K562 treated with DMSO at 1 percent for 24 hours (cell line): Measurements from ENCODE around the gene ZNF772. TPM values are rescaled to one million over a fixed set of nuclear protein-coding genes. Genes with fewer than 3 reads are reported as not detected.

Experiments used
- total RNA-seq: library from RNA; unstranded; fragments of 300-600 nt; gene quantifications from 2 replicates; pipeline ENCODE4 v1.2.3, GENCODE V29; 2022; ENCODE audit warnings: low read depth; ENCODE audit not compliant: insufficient read depth

ZNF772 gene
- total RNA-seq: 0.54 and 0.86 TPM in 2 replicates

GRCh38 chr19:57477191-57478008 lies at the start of gene ZNF772:
ZNF772 (minus strand) TSS chr19:57477566; CDS start chr19:57477309, 257 bp downstream.

GRCh38 chr19:57499680-57500395 lies 22.5 kb upstream of the ZNF772 start, which contains the start of gene ZNF773:
ZNF773 (plus strand) TSS chr19:57499938; CDS start chr19:57500081, 143 bp downstream.

GRCh38 chr19:57487477-57488298 lies 10.3 kb upstream of the ZNF772 start, which contains the start of gene ZNF419:
ZNF419 (plus strand) TSS chr19:57487750; CDS start chr19:57487951, 201 bp downstream.

GRCh38 chr19:57435062-57435978 lies 42.0 kb downstream of the ZNF772 start, which contains the start of gene ZNF749:
ZNF749 (plus strand) TSS chr19:57435325; CDS start chr19:57435579, 254 bp downstream.

Other genes with a start within 250 kb of the ZNF772 start
- 7.7 and 10.2 TPM in 2 replicates for gene AURKC, start 246.5 kb downstream of the ZNF772 start, total RNA-seq
- gene ZNF805, start 236.9 kb downstream of the ZNF772 start, total RNA-seq: 1.8 and 2.1 TPM in 2 replicates
- gene ZNF460, start 197.1 kb downstream of the ZNF772 start, total RNA-seq: 0.79 and 1.2 TPM in 2 replicates
- gene ZNF543, start 157.1 kb downstream of the ZNF772 start, total RNA-seq: 1.2 and 1.3 TPM in 2 replicates
- 3.1 and 3.2 TPM in 2 replicates for gene ZNF304, start 126.3 kb downstream of the ZNF772 start, total RNA-seq
- gene TRAPPC2B, start 114.0 kb downstream of the ZNF772 start, total RNA-seq: 4.4 and 4.8 TPM in 2 replicates
- gene ZNF547, start 114.0 kb downstream of the ZNF772 start, total RNA-seq: 0.42 TPM in 1 of 2 replicates, not detected in the other
- gene ZNF548, start 87.7 kb downstream of the ZNF772 start, total RNA-seq: 3.2 and 3.4 TPM in 2 replicates
- 2.0 and 2.2 TPM in 2 replicates for gene ZNF17, start 66.4 kb downstream of the ZNF772 start, total RNA-seq
- 8.3 and 8.7 TPM in 2 replicates for gene ZNF749, start 42.2 kb downstream of the ZNF772 start, total RNA-seq
- gene VN1R1, start 20.4 kb downstream of the ZNF772 start, total RNA-seq: not detected in 2 replicates
- gene ZNF419, start 10.2 kb upstream of the ZNF772 start, total RNA-seq: 0.81 and 2.7 TPM in 2 replicates
- 0.30 TPM in 1 of 2 replicates, not detected in the other for gene ZNF773, start 22.4 kb upstream of the ZNF772 start, total RNA-seq
- gene ZNF549, start 49.8 kb upstream of the ZNF772 start, total RNA-seq: 0.45 and 0.85 TPM in 2 replicates
- 1.4 and 2.1 TPM in 2 replicates for gene ZNF550, start 82.3 kb upstream of the ZNF772 start, total RNA-seq
- gene ZNF416, start 101.3 kb upstream of the ZNF772 start, total RNA-seq: 0.96 and 2.2 TPM in 2 replicates
- gene ZIK1, start 106.6 kb upstream of the ZNF772 start, total RNA-seq: 0.41 and 0.73 TPM in 2 replicates
- gene ZNF530, start 122.3 kb upstream of the ZNF772 start, total RNA-seq: 3.5 and 10.0 TPM in 2 replicates
- gene ZNF134, start 136.7 kb upstream of the ZNF772 start, total RNA-seq: 6.7 and 7.0 TPM in 2 replicates
- 7.8 and 9.8 TPM in 2 replicates for gene ZNF211, start 155.6 kb upstream of the ZNF772 start, total RNA-seq
- gene ZSCAN4, start 191.4 kb upstream of the ZNF772 start, total RNA-seq: not detected in 2 replicates
- 2.8 and 3.5 TPM in 2 replicates for gene ZNF551, start 204.4 kb upstream of the ZNF772 start, total RNA-seq
- gene ZNF154, start 231.6 kb upstream of the ZNF772 start, total RNA-seq: not detected in 2 replicates